Testis (tissue), 3 donors: ENCODE data around the gene CIDEB. TPM values are rescaled to one million over a fixed set of nuclear protein-coding genes. Genes with fewer than 3 reads are reported as not detected.

Experiments
- DNase-seq: peaks from one replicate; pipeline ENCODE4 v3.0.0-alpha.2; 2019
- H3K27ac ChIP-seq, 2 donors: fragments of 200-600 bp; sonication (generic); one replicate each; pipeline ENCODE4 v1.5.1; 2019
- H3K27me3 ChIP-seq: fragments of 200-600 bp; sonication (generic); one replicate; pipeline ENCODE4 v1.5.1; 2019
- H3K36me3 ChIP-seq: fragments of 200-600 bp; sonication (generic); one replicate; pipeline ENCODE4 v1.5.1; 2017; ENCODE audit warnings: low read depth; ENCODE audit errors: missing control alignments
- H3K4me1 ChIP-seq: fragments of 200-600 bp; sonication (generic); one replicate; pipeline ENCODE4 v1.5.1; 2019
- H3K4me3 ChIP-seq, 2 donors: fragments of 200-600 bp; sonication (generic); one replicate each; pipeline ENCODE4 v1.5.1; 2017 to 2019
- H3K9me3 ChIP-seq: fragments of 200-600 bp; sonication (generic); one replicate; pipeline ENCODE4 v1.5.1; 2017
- CTCF ChIP-seq, 3 experiments: fragments of 450-650 bp in 2 of 3; fragments of 200-600 bp in 1 of 3; sonication (generic) in 1 of 3; IDR thresholded peaks; one replicate each; pipeline ENCODE4 v1.5.1; 2016 to 2019; ENCODE audit warnings: antibody characterized with exemption in 3 of 3, mild to moderate bottlenecking in 2 of 3, moderate library complexity in 1 of 3
- POLR2A ChIP-seq: fragments of 450-650 bp; IDR thresholded peaks from one replicate; pipeline ENCODE4 v1.6.1; 2017; ENCODE audit warnings: antibody characterized with exemption, mild to moderate bottlenecking, moderate library complexity
- WGBS, 2 donors: methylation state at CpG; one replicate each; pipeline ENCODE4 v1.1.5; 2018; 5-methylcytosine and 5-hydroxymethylcytosine counted together
- intact Hi-C: fragments of 100-400 bp; cut with DNase I; formaldehyde crosslinking; loops from one replicate; pipeline ENCODE4 v1.15.1; 2023; ENCODE audit warnings: low total_unique reads
- polyA plus RNA-seq: library from polyadenylated mRNA; stranded (reverse); fragments of 350-450 nt; fragmentation: Illumina TruSeq; extraction: RNeasy Lipid Tissue Mini Kit (QIAGEN cat#74804); gene quantifications from one replicate; pipeline ENCODE4 v1.2.3, GENCODE V29; 2014; ENCODE audit warnings: low read depth, low replicate concordance; ENCODE audit not compliant: insufficient read depth
- total RNA-seq, 2 donors: library from RNA; depleted of rRNA; stranded (reverse); fragments of >200 nt; gene quantifications; one replicate each; pipeline ENCODE4 v1.2.3, GENCODE V29; 2016

The CIDEB gene
- total and polyA plus RNA-seq, 3 donors from 2014 or later: 3.8 to 7.0 (median 6.6) TPM

- no peak for DNase-seq
- Histone ChIP-seq H3K27ac (no peak overlapping the region), H3K36me3 (no peaks in the 10 kb centered on the region), H3K9me3 (no peaks in the 10 kb centered on the region), H3K4me1 (peaks cover 7% of the 10 kb centered on the region), H3K27me3 (no peaks in the 10 kb centered on the region), H3K4me3 (no peak overlapping the region)
- TF ChIP-seq CTCF (IDR thresholded peaks at IDR 0.05): no peak
- TF ChIP-seq POLR2A: no peak
- intact Hi-C loops: no loop called here
- WGBS, 2 donors: 89 to 91% methylated on average over 9 of the region's 9 CpGs
Measured at GRCh38 chr14:24268225-24268624, 39.6 kb downstream of the CIDEB start.

- Histone ChIP-seq H3K36me3 (no peaks in the 10 kb centered on the region), H3K27ac (no peak overlapping the region), H3K9me3 (no peaks in the 10 kb centered on the region), H3K4me3 (no peak overlapping the region), H3K4me1 (peaks cover 7% of the 10 kb centered on the region), H3K27me3 (no peaks in the 10 kb centered on the region)
- intact Hi-C loops: no loop called here
- WGBS, 2 donors: 72 to 94% methylated on average over 3 to 9 of the region's 9 CpGs
- TF ChIP-seq CTCF (IDR thresholded peaks at IDR 0.05) (no peak), POLR2A (no peak)
- no peak for DNase-seq
Measured at GRCh38 chr14:24267516-24267915, 40.3 kb downstream of the CIDEB start.

- Histone ChIP-seq H3K36me3 (no peaks in the 10 kb centered on the region), H3K4me1 (peaks cover 4% of the 10 kb centered on the region), H3K9me3 (no peaks in the 10 kb centered on the region), H3K27ac (no peak overlapping the region), H3K27me3 (no peaks in the 10 kb centered on the region), H3K4me3 (no peak overlapping the region)
- no peak for DNase-seq
- intact Hi-C loops: no loop called here
- TF ChIP-seq POLR2A (no peak), CTCF (IDR thresholded peaks at IDR 0.05) (no peak)
- WGBS, 2 donors: 92% methylated on average over 18 of the region's 18 CpGs
Measured at GRCh38 chr14:24266344-24267244, 41.2 kb downstream of the CIDEB start.

- no peak overlapping the region for H3K27ac ChIP-seq
- no peak for TF ChIP-seq CTCF (IDR thresholded peaks at IDR 0.05)
- no peak for TF ChIP-seq POLR2A
- no peaks in the 10 kb centered on the region for H3K27me3 ChIP-seq
- no peaks in the 10 kb centered on the region for H3K9me3 ChIP-seq
- WGBS, 2 donors: 62 to 69% methylated on average over 4 to 6 of the region's 6 CpGs
- DNase-seq: no peak
- no peak overlapping the region for H3K4me3 ChIP-seq
- intact Hi-C loops: no loop called here
- no peaks in the 10 kb centered on the region for H3K36me3 ChIP-seq
- H3K4me1 ChIP-seq: no peaks in the 10 kb centered on the region
Measured at GRCh38 chr14:24264298-24264697, 43.5 kb downstream of the CIDEB start.

GRCh38 chr14:24263848-24264247 lies 43.9 kb downstream of the CIDEB start:
- no peaks in the 10 kb centered on the region for H3K36me3 ChIP-seq

More at GRCh38 chr14:24263848-24264247, 43.9 kb downstream of the CIDEB start:
- Histone ChIP-seq H3K4me1 (no peaks in the 10 kb centered on the region), H3K9me3 (no peaks in the 10 kb centered on the region), H3K27ac (no peak overlapping the region), H3K27me3 (no peaks in the 10 kb centered on the region), H3K4me3 (no peak overlapping the region)
- TF ChIP-seq CTCF (IDR thresholded peaks at IDR 0.05) (no peak), POLR2A (no peak)
- intact Hi-C loops: no loop called here
- 73 to 82% methylated on average over 5 to 6 of the region's 6 CpGs for WGBS, 2 donors
- no peak for DNase-seq
